ENCODE data around the gene IQGAP2. TPM values are rescaled to one million over a fixed set of nuclear protein-coding genes. Genes with fewer than 3 reads are reported as not detected.
A peak's percentile ranks its signal among the peaks of the same experiment; 100 is the strongest.
"Not testable (repeated sequence)": the region's sequence is repeated elsewhere in the genome, so short reads cannot be mapped to it uniquely, and the experiment has no call there.

The IQGAP2 gene
- polyA plus RNA-seq, 3 donors = 55.1 to 76.6 (median 60.8) TPM

DNA sequence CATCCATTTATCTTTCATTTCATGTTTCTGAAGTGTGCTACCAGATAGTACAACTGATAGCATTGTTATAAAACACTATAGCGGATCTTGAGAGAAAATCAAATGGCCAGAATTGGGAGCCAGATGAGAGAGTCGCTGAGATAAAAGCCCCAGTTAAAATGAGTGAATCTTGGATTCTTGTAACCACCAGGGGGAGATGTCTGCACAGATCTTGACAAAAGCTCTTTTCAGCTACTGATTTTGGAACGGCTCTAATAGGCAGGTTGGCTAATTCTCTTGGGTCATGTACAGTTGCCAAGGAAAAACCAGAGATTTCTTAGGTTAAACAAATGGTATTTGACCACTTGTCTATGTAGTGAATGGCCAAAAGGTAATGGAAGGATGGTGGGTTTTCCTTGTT lies 198.4 kb downstream of the IQGAP2 start:
- DNase-seq = no peak

DNA sequence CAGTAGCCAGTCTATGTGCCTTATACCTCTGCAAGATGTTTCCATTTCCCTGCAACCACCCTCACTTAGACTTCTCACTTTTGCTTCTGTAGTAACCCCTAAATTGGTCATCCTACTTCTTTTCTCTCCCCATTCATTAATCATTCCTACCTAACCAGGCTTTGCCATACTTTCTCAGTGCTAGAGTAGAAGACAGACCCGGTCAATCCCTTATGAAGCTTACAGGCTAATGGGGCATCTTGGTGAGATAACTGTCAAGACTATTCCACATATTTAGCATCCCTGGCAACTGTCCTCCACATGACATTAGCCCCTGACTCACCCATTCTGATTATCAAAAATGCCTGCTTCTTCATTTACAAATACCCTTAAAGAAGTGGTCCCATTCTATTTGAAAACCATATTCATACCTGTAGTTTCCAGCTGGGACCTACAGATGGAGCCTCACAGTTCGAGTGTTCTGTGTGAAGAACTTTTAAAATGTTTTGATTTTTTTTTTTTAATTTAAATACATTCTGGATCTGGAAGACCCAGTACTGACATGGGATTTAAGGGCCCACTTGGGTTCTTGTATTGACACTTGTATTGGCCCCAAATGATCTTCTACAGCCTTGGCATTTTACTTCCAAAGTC lies 199.1 kb downstream of the IQGAP2 start:
- no peak for DNase-seq

DNA sequence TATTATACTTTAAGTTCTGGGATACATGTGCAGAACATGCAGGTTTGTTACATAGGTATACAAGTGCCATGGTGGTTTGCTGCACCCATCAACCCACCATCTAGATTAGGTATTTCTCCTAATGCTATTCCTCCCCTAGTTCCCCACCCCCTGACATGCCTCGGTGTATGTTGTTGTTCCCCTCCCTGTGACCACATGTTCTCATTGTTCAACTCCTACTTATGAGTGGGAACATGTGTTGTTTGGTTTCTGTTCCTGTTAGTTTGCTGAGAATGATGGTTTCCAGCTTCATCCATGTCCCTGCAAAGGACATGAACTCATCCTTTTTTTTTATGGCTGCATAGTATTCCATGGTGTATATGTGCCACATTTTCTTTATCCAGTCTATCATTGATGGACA lies 200.9 kb downstream of the IQGAP2 start:
- DNase-seq = not testable (repeated sequence)

DNA sequence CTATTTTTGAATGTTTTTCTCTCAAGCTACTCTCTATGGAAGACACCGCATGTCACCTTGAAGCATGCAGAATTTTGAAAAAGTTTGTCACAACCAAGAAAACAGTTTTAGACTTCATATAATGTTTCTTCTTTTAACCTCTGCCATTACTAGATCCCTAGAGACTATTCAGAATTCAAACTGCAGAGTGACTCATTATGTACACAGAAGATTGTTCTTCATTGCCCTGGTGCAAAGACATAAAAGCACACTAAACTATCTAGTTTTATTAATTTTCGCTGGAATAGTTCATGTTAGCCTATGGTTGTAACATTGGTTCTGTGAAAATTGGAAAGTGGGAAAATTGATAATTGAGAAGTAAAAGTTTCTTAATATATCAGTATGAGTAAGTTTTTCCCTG lies 201.8 kb downstream of the IQGAP2 start:
- no peak for DNase-seq

DNA sequence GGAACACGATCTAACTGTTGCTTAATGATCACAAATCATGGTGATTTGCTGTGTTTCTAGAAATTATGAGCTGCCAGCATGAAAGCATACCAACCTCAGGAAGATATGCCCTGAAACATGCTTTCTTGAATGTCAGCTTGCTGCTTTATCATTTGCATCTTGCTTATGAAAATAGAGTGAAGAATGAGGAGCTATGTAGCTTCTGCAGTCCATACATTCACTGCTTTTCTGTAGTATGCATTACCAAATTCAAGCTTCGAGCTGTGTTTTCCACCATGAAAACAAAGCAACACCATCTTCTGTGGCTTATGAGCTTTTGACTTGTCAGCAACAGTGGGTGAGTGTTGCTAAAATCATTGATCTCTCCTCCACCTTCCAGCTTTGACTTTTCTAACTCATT lies 203.6 kb downstream of the IQGAP2 start:
- DNase-seq = no peak

DNA sequence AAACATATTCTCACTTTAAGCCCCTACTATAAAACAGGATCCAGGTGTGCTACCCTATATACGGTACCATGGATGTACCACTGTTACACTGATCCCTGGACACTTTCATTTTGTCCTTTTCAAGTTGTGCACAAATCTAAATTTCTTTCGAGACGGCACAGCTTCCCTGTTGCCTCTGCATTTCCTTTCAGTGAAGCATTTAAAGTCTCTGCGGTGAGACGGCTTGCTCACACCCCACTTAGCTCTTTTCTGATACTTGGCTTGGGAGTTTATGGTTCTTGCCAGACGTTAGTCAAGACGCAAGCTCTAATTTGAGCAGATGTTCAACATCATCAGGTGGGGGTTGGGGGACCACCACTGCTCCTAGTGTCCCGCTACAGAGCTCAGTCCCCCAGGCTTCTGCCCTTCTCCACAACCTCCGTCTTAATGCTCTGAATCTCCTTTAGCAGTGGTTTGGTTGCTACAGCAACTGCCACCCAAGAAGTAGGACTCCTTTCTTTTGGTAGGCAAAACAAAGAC lies 204.3 kb downstream of the IQGAP2 start:
- DNase-seq = peak; percentile 69

DNA sequence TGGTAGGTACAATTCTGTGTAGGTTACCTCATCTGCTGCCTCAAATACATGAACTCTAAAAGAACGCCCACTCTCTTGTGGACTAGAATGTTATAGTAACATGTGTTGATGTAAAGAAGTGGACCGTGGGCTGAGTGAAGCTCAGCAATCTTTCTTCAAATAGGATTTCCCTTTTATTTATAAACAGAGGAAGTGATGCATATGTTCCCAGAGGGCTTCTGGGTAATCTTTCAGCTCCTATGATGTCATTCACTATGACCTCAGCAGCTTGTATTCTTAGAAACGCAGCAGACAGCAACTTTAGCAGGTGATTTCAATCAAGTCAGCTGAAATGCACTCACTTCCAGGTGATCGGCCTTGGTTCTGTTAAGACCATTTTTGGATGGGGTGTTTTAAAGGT lies 205.7 kb downstream of the IQGAP2 start:
- no peak for DNase-seq

DNA sequence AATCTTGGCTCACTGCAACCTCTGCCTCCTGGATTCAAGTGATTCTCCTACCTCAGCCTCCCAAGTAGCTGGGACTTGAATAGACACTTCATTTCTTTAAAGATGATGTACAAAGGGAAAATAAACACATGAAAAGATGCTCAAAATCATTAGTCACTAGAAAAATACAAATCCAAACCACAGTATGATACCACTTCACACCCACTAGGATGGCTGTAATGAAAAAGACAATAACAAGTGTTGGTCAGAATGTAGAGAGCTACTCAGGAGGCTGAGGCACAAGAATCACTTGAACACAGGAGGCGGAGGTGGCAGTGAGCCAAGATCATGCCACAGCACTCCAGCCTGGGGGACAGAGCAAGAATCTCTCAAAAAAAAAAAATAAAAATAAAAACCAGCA lies 207.1 kb downstream of the IQGAP2 start:
- no peak for DNase-seq

DNA sequence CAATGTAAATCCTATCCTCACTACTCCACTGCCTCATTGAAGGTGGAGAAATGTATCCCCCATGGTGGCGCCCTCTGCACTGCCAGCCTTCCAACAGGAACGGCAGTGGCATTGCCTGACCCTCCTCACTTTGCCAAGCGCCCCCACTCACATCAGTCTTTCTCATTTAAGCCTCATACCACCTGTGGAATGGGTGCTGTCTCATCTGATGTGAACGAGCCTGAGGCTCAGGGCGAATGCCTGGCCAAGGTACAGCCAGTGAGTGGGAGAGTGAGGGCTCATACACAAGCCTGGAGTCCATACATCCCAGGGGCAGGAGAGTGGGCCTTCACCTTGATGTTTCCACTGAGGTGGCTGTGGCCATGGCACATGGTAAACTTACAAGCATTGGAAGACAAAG lies 209.9 kb downstream of the IQGAP2 start:
- DNase-seq = no peak

DNA sequence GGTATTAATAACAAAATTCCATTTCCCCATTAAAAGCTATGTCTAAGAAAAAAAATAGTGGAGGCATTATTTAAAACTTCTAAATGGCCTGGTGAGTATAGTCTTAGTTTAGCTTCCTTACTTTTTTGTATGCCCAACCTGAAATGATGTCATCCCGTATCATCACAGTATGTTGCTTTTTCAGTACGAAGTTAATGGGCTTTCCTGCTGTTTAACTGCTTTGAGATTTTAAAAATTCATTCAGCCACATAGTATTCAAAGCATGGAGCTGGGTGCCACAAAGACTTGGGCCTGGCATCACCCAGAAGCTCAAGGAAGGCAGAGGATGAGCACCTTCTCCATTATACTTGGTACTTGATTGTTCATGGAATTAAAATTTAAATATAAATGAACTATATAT lies 212.7 kb downstream of the IQGAP2 start:
- no peak for DNase-seq

DNA sequence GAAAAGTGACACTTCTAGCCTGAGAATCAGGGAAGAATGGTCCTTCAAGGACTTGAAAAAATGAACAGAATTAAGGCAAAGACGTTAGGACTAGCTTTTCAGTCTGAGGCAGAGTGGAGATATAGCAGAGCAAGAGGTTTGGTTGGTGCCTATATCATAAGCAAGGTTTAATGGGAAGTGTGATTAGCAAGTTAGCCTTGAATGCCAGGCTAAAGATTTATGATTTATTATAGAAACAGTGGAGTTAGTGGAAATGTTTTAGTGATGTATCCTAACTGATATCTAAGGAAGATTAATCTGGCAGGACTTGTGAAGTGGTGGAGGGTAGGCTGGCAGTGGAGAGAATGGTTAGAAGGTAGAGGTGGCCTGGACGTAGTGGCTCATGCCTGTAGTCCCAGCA lies 213.1 kb downstream of the IQGAP2 start:
- no peak for DNase-seq

DNA sequence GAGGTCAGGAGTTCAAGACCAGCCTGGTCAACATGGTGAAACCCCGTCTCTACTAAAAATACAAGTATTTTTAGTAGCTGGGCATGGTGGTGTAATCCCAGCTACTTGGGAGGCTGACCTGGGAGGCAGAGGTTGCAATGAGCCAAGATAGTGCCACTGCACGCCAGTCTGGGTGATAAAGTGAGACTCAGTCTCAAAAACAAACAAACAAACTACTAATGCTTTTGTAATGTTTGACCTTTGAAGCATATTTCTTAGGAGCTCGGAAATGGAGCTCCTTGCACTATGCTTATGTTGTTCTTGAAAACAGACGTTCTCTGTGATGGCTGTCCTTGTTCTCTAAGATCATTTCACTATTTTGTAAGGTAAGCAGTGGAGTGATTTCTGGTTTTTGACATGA lies 214.1 kb downstream of the IQGAP2 start:
- DNase-seq = no peak

DNA sequence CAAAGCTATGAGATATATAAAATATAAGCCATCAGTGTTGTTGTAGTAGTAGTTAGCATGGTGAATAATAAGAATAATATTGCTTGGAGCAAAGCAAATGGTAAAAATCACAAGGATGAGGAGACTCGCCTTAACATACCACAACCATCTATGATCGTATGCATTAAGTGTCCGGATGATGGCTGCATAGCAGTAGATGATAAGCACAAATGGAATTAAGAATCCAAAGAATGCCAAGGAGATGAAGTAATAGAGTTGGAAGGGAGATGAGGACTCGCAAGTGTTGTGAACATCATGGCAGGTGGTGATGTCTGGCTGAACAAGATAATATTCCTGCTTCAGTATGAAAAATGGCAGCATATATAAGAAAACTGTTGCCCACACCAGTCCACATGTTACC lies 214.6 kb downstream of the IQGAP2 start:
- no peak for DNase-seq

DNA sequence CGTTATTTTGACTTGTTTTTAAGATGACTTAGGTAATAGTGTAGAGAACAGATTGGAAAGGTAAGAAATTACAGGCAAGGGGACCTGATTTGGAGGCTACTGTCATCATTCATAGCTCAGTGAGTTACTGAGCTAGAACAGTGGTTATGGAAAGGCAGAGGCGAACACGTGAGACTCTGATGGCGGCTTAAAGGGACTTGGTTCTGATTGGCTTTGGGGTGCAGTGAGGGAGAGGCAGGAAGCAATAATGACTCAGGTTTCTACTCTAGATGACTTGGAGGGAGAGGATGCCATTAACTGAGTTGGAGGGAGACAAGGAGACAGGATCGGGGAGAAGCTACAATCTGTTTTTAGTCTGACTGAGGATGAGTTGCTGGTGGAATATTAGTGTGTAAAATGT lies 217.1 kb downstream of the IQGAP2 start:
- DNase-seq = no peak

DNA sequence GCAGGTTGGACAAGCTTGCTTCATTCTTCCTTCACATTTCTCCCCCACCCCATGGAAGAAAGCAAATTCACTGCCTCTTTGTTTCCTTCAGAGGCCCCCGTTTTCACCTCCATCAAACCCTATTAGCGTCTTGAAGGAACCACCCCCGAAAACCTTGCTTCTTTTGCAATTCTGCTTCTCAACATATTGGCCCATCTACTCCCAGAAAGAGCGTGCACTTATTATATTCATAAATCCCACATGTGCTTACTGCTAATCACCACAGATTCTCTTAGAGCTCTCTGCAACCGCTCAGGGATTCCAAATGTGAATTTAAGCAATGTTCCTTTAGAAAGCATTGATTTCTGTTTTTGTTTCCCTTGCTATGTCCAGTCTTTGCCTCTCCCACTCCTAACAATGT lies 219.0 kb downstream of the IQGAP2 start:
- DNase-seq = no peak

DNA sequence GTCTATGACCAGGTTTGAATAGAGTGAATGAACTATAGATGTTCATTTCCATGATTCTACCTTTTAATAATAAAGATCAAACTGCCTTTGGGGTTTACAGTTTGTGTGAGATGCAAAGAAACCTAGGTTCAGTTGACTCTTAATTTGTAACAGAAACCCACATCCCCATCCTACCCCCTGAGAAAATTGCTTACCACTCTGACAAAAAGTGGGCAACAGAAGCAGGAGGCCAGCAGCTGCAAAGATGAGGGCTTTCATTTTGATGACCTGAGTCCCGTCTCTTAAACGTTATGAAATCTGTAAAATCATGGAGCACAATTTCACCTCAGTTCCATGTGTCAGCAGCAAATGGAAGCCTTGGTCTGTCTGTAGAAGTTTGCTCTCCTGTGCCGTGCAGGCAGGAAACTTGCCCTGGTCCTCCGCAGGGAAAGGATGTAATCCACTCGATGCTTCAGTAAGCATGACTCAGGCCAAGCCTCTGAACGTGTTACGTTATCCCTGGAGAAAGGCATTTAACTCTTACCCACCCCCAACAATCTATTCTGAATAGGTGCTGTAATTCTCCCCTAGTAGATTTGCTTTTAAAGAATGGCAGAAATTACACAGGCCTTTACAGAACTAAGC lies 220.0 kb downstream of the IQGAP2 start, which contains the start of gene F2RL2:
TSS of gene F2RL2 (minus strand) at position 431 of the 624 bp plus-strand sequence. CDS start at position 258, 173 bp downstream.
- DNase-seq = no peak

DNA sequence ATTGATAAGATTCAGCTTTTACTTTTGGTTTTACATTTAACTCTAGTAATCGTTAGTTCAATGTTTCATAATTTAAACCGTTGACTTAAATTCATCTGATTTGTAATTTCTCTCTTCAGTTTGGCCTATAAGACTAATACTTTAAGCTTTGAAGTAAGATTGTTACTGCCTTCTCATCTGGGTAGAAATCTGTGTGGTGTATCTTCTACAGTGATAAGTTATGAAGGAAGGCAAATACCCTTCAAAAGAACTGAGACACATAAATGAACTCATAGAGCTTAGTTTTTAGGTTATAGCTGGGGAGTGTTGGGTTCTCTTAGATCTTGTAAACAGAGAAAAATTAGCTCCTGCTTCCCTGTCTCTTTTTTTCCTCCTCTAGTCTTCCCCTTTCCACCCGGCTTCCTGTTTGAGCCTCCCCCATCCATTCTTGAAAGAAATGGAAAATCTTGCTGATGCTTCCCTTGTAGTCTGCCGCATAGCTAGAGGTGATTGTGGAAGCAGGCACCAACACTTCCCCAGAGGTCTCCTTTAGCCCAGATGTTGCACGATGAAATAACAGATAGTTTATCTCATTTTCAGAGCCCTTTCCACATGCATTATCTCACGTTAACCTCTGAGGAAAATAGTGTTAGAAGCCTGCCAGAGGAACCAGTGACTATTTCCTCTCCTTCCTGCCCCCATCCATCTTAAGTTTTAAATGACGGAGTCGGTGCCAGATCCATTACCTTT lies 222.2 kb downstream of the IQGAP2 start:
- no peak for DNase-seq

DNA sequence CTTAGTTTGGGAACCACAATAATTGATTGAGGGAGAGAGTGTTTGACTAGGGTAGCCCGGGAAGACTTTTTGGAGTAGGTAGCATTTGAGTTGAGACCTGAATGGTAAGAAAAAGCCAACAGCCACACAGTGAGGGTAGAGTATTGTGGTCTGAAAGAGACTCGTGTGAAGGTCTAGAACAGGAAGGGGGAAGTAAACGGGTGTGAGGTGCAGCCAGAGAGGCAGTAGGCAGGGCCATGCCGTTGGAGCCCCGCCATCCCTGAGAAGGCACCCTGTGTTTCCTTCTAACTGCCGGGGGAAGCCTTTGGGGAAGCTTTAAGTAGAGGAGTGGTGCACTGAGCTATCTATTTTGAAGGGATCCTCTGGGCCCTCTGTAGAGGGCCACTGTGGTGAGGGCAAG lies 223.7 kb downstream of the IQGAP2 start:
- DNase-seq = no peak

DNA sequence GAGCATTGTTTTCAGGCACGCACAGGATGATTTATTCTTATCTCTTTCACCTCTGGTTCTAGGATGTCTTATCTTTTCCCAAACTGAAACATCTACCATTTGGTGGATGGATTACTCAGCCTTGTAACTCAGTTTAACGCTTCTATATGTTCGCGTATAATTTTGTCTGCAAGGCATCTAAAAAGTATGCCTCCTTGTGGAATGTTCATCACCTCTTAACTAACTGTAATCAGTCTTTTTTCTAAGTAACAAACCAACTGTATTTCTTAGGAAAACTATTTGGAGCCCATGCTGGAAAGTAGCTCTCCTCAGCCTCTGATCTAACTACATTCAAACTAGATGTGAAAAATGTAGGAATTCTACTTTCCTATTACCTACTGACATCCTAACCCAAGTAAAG lies 231.6 kb downstream of the IQGAP2 start:
- no peak for DNase-seq

DNA sequence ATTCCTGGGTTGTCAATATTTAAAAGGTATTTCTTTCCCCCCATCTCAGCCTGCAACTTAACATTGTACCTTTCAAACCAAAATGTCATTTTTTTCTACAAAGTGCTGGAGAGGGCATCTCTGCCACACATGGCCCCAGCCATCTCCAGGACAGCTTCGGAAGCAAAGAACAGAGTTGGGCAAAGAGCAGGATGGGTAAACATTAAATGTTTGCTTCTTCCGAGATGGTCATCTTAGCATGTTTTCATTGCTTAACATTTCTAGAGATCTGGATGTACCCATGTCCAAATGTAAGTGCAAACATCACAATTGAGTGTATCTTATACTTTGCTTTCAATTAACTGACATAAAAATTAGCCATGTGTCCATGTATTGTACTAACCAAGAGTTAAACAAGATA lies 234.4 kb downstream of the IQGAP2 start:
- DNase-seq = no peak

DNA sequence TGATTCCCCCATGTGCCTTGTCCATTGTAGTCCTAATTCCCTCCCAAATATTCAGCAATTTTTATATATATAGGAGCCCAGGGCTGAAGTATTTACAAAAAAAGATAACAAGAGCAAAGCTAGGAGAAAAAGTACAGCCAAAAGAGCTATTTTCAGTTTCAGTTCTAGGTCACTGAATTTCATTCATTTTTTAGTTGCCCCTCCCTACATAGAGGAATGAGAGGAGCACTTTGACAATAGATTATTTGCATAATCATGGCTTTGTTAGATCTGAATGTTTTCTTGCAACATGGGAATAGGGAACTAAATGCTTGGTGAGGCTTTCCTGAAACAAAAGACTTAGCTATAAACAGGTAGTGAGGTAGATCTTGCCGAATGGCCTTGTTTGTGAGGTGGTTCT lies 235.4 kb downstream of the IQGAP2 start:
- no peak for DNase-seq

DNA sequence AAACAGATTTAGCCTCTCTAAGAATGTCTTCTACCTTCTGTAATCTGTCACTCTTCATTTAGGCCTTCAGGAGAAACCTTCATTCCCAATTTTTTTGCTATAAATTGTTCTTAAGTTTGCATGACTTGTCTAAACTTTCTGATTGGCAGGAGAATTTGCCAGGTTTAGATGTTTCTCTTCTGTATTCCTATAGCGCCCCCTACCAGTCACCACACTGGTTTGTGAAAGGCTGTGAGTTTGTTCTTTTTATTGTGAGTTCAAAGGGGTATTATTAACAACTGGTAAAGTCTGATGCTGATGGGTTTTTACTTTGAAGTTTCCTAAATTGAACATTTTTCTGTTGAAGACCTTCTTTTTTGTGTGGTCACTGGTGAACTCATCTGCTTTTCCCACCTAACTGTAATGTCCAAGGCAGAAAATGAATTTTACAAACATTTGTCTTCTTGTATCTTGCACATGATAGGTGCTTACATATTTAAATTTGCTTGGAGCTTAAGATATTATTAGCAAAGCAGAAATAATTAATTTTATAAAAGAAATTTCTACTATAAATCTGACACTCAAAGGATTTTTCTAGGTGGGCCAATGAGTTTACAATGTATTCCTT lies 238.5 kb downstream of the IQGAP2 start:
- DNase-seq = peak; percentile 65
